Sigmoid colon (tissue), 7 donors: Measurements from ENCODE around the gene KANK2. TPM values are rescaled to one million over a fixed set of nuclear protein-coding genes. Genes with fewer than 3 reads are reported as not detected.
A peak's percentile ranks its signal among the peaks of the same experiment; 100 is the strongest.

Source experiments
- DNase-seq: peaks from one replicate; pipeline ENCODE4 v3.0.0-alpha.2; 2019
- H3K27ac ChIP-seq, 4 donors: fragments of 200-600 bp; sonication (generic); one replicate each; pipeline ENCODE4 v1.5.1; 2016 to 2019; ENCODE audit warnings: mild to moderate bottlenecking in 1 of 4
- H3K27me3 ChIP-seq, 3 donors: fragments of 200-600 bp; sonication (generic); one replicate each; pipeline ENCODE4 v1.5.1; 2019; ENCODE audit warnings: mild to moderate bottlenecking in 1 of 3
- H3K36me3 ChIP-seq, 4 donors: fragments of 200-600 bp; sonication (generic); one replicate each; pipeline ENCODE4 v1.5.1; 2016 to 2019
- H3K4me1 ChIP-seq, 4 donors: fragments of 200-600 bp; sonication (generic); one replicate each; pipeline ENCODE4 v1.5.1; 2017 to 2019
- H3K4me3 ChIP-seq, 4 donors: fragments of 200-600 bp; sonication (generic); one replicate each; pipeline ENCODE4 v1.5.1; 2017 to 2019; ENCODE audit warnings: mild to moderate bottlenecking in 2 of 4, moderate library complexity in 1 of 4
- H3K9me3 ChIP-seq, 4 donors: fragments of 200-600 bp in 3 of 4; sonication (generic) in 3 of 4; one replicate each; pipeline versions ENCODE4 v1.5.1 to v1.6.1; 2013 to 2019
- EP300 ChIP-seq, 4 donors: sonication (generic); formaldehyde crosslinking; IDR thresholded peaks; one replicate each; pipeline ENCODE4 v1.6.1; 2017; ENCODE audit warnings: antibody characterized with exemption in 4 of 4
- POLR2A ChIP-seq, 2 donors: fragments of 450-650 bp; IDR thresholded peaks; one replicate each; pipeline ENCODE4 v1.6.1; 2016; ENCODE audit warnings: antibody characterized with exemption in 2 of 2, mild to moderate bottlenecking in 2 of 2, moderate library complexity in 2 of 2
- POLR2AphosphoS5 ChIP-seq, 4 donors: sonication (generic); formaldehyde crosslinking; IDR thresholded peaks; one replicate each; pipeline ENCODE4 v1.6.1; 2017; ENCODE audit warnings: antibody characterized with exemption in 4 of 4
- WGBS, 2 donors: extraction: QIAGEN DNeasy Blood & Tissue Kit; methylation state at CpG; one replicate each; pipeline ENCODE4 v1.1.7; 2013; 5-methylcytosine and 5-hydroxymethylcytosine counted together
- intact Hi-C: fragments of 100-400 bp; cut with DNase I; formaldehyde crosslinking; loops from one replicate; pipeline ENCODE4 v1.15.1; 2023
- polyA plus RNA-seq, 3 donors: library from polyadenylated mRNA; stranded (reverse); fragments of 200-250 nt; gene quantifications; one replicate each; pipeline ENCODE4 v1.2.3, GENCODE V29; 2013
- total RNA-seq, 4 donors: library from RNA; depleted of rRNA; stranded (reverse); fragments of >200 nt; gene quantifications; one replicate each; pipeline ENCODE4 v1.1.0, GENCODE V29; 2016
- TF ChIP-seq, protein P1 (sequence below), 4 experiments: fragments of 450-650 bp in 3 of 4; fragments of 200-600 bp in 1 of 4; IDR thresholded peaks; one replicate each; pipeline ENCODE4 v1.5.1; 2016 to 2019; ENCODE audit warnings: antibody characterized with exemption in 4 of 4, mild to moderate bottlenecking in 3 of 4, moderate library complexity in 2 of 4
- donor health status: healthy with polysubstance abuse.
- donor health status: Bipolar disorder and iron deficiency.
- donor health status: healthy.

KANK2 gene
- total and polyA plus RNA-seq, 7 donors = 29.8 to 1,314 (median 691) TPM

DNA sequence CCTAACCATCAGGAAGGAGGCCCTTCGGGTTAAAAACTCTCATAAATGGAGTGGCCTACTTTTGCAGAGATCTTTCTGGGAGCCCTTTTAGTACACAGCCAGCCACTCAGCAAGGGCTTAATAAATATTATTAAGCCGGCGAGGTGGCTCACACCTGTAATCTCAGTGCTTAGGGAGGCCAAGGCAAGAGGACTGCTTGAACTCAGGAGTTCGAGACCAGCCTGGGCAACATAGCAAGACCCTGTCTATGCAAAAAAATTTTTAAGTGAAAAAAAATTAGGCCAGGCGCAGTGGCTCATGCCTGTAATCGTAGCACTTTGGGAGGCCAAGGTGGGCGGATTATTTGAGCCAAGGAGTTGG, 810 bp upstream of the KANK2 start:
- no peak for DNase-seq
- 69 to 77% methylated on average over 7 of the region's 7 CpGs for WGBS, 2 donors
- TF ChIP-seq POLR2A (IDR thresholded peaks at IDR 0.05) = no peak
- TF ChIP-seq, protein P1, sequence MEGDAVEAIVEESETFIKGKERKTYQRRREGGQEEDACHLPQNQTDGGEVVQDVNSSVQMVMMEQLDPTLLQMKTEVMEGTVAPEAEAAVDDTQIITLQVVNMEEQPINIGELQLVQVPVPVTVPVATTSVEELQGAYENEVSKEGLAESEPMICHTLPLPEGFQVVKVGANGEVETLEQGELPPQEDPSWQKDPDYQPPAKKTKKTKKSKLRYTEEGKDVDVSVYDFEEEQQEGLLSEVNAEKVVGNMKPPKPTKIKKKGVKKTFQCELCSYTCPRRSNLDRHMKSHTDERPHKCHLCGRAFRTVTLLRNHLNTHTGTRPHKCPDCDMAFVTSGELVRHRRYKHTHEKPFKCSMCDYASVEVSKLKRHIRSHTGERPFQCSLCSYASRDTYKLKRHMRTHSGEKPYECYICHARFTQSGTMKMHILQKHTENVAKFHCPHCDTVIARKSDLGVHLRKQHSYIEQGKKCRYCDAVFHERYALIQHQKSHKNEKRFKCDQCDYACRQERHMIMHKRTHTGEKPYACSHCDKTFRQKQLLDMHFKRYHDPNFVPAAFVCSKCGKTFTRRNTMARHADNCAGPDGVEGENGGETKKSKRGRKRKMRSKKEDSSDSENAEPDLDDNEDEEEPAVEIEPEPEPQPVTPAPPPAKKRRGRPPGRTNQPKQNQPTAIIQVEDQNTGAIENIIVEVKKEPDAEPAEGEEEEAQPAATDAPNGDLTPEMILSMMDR (IDR thresholded peaks at IDR 0.05) = no peak
- TF ChIP-seq POLR2AphosphoS5 (IDR thresholded peaks at IDR 0.05) = no peak
- TF ChIP-seq EP300 (IDR thresholded peaks at IDR 0.05) = no peak
- Histone ChIP-seq H3K36me3 (peaks cover 7 to 22% (median 11%) of the 10 kb centered on the region in 4 donors), H3K4me3 (peak overlapping the region in 3 of 4 donors; percentile 73 to 85 (median 75)), H3K27ac (peak overlapping the region; percentile 91 to 98 (median 94)), H3K27me3 (no peaks in the 10 kb centered on the region), H3K9me3 (no peaks in the 10 kb centered on the region), H3K4me1 (peaks cover 0 to 64% (median 51%) of the 10 kb centered on the region in 4 donors)
- intact Hi-C loops = no loop called here

DNA sequence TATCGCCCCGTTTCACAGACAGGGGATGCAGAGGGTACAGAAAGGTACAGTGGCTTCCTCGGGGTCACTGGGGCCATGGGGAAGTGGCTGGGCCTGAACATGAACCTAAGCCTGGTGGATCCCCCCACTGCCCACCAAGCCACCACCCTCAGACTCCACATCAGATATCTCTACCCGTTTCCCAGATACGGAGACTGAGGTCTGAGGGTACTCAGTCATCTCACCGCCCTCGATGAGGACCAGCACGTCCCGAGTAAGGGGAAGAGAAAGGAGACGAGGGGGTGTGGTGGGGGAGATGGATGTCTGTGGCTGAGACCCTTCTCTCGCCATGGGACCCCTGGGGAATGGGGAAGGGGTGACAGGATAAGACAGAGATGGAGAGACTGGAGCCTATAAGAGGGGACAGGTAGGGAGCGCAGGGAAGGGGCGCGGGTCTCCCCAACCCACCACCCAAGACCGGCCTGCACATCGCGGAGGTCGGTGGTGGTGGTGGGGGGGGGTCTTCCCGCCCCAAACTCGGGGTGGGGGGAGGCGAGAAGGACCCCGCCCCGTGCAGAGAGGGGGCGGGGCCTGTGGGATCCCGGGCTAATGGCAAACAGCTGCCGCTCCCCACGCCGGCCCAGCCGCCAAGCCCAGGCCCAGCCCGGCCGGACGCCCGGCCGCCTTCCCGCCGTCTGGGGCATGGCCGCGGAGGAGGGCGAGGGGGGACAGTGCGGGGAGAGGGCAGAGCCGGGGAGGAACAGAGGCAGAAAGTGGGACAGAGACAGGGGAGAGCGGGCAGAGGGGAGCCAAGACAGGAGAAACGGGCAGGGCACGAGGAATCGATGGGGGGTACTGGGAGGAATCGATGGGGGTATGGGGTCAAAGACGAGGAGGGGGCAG, 698 bp downstream of the KANK2 start:
- Histone ChIP-seq H3K4me3 (peak overlapping the region; percentile 52 to 85 (median 74)), H3K9me3 (no peaks in the 10 kb centered on the region), H3K27ac (peak overlapping the region; percentile 91 to 98 (median 94)), H3K27me3 (no peaks in the 10 kb centered on the region), H3K36me3 (peaks cover 13 to 37% (median 23%) of the 10 kb centered on the region in 4 donors), H3K4me1 (peaks cover 0 to 64% (median 55%) of the 10 kb centered on the region in 4 donors)
- DNase-seq = peak; percentile 78
- 14 to 20% methylated on average over 47 of the region's 47 CpGs for WGBS, 2 donors
- no peak for TF ChIP-seq POLR2AphosphoS5 (IDR thresholded peaks at IDR 0.05)
- no peak for TF ChIP-seq EP300 (IDR thresholded peaks at IDR 0.05)
- no peak for TF ChIP-seq POLR2A (IDR thresholded peaks at IDR 0.05)
- TF ChIP-seq, protein P1 (IDR thresholded peaks at IDR 0.05) = no peak
- intact Hi-C loops = no loop called here

DNA sequence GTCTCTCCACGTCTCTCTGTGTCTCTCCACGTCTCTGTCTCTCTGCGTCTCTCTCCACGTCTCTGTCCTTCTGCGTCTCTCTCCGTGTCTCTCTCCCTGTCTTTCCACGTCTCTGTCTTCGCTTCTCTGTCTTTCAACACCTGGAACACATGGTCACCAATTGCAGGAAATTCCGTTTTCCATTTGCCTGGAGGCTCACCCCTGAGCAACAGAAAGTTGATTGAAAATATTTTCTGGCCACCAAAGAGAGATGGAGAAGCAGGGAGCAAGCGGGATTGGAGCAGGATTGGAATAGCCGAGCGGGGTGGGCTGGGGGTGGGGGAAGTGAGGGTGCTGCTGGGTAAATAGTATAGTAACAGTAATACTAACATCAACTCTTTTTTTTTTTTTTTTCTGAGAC, 1.7 kb downstream of the KANK2 start:
- H3K4me1 ChIP-seq = peaks cover 0 to 72% (median 64%) of the 10 kb centered on the region in 4 donors
- 71 to 84% methylated on average over 12 of the region's 12 CpGs for WGBS, 2 donors
- H3K36me3 ChIP-seq = peaks cover 13 to 46% (median 26%) of the 10 kb centered on the region in 4 donors
- peak overlapping the region; percentile 91 to 98 (median 94) for H3K27ac ChIP-seq
- H3K4me3 ChIP-seq = peak overlapping the region; percentile 52 to 85 (median 74)
- DNase-seq = no peak
- intact Hi-C loops = loop anchor here (2.0 kb wide), 1 partner anchor 31 kb away; no protein-coding TSS in a partner anchor
- H3K27me3 ChIP-seq = no peaks in the 10 kb centered on the region
- no peaks in the 10 kb centered on the region for H3K9me3 ChIP-seq
- TF ChIP-seq POLR2AphosphoS5 (IDR thresholded peaks at IDR 0.05) = no peak
- TF ChIP-seq POLR2A (IDR thresholded peaks at IDR 0.05) = no peak
- TF ChIP-seq, protein P1 (IDR thresholded peaks at IDR 0.05) = no peak
- no peak for TF ChIP-seq EP300 (IDR thresholded peaks at IDR 0.05)

DNA sequence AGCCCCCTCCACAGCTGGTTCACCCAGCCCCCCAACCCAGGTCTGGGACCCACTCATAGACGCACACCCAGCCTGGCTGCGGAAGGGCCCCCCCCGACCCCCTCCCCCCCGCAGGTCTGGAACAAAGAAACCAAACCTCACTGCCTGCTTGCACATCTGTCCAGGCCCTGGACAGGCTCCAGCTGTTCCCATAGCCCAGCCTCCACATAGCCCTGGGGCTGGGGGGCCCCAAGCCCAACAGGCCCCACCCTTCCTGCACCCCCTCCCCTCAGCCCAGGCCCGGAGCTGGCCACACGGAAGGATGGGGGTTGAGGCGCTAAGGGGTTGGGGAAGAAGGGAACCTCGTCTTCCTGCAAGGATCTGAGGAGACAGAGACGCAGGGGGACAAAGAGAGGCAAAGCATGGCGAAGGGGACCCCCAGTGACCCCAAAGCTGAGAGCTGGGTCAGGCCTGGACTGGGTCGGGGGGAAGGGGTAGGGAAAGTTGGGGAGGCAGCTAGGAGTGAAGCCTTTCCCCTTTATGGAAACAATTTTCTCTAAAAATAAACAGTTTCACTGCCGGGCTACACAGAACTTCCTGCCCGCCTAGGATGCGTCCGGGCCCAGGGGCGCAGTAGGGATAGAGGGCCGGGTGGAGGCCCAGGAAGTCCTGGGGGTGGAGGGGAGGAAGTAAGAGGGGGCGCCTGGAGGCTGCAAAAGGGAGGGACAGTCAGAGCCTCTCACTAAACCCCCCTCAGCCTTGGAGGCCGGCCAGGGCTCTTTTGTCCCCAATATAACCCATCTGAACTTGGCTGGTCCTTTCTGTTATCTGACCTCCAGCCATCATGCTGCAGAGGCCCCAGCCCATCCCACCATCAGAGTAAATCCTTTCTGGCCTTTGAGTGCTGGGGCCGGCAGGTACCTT, 2.4 kb downstream of the KANK2 start:
- peak; percentile 82 for DNase-seq
- TF ChIP-seq EP300 (IDR thresholded peaks at IDR 0.05) (no peak), POLR2AphosphoS5 (IDR thresholded peaks at IDR 0.05) (peak in 1 of 4 donors; percentile 30), POLR2A (IDR thresholded peaks at IDR 0.05) (no peak)
- TF ChIP-seq, protein P1 (IDR thresholded peaks at IDR 0.05) = no peak
- Histone ChIP-seq H3K4me3 (peak overlapping the region; percentile 52 to 85 (median 74)), H3K4me1 (peaks cover 0 to 80% (median 72%) of the 10 kb centered on the region in 4 donors), H3K27ac (peak overlapping the region; percentile 91 to 98 (median 94)), H3K27me3 (no peaks in the 10 kb centered on the region), H3K36me3 (peaks cover 17 to 46% (median 28%) of the 10 kb centered on the region in 4 donors), H3K9me3 (no peaks in the 10 kb centered on the region)
- WGBS, 2 donors = 32 to 64% methylated on average over 20 of the region's 20 CpGs
- intact Hi-C loops = loop anchor here (2.0 kb wide), 1 partner anchor 30 kb away; no protein-coding TSS in a partner anchor
